IPS-NIHi7 (cell line): Measurements from ENCODE around the gene S100A1.
"Not testable (repeated sequence)": the region's sequence is repeated elsewhere in the genome, so short reads cannot be mapped to it uniquely, and the experiment has no call there.

ENCODE experiments used
- DNase-seq: peaks from one replicate; pipeline ENCODE4 v3.0.0; 2012; ENCODE audit warnings: mixed read lengths; ENCODE audit errors: extremely low spot score

The S100A1 gene

DNA sequence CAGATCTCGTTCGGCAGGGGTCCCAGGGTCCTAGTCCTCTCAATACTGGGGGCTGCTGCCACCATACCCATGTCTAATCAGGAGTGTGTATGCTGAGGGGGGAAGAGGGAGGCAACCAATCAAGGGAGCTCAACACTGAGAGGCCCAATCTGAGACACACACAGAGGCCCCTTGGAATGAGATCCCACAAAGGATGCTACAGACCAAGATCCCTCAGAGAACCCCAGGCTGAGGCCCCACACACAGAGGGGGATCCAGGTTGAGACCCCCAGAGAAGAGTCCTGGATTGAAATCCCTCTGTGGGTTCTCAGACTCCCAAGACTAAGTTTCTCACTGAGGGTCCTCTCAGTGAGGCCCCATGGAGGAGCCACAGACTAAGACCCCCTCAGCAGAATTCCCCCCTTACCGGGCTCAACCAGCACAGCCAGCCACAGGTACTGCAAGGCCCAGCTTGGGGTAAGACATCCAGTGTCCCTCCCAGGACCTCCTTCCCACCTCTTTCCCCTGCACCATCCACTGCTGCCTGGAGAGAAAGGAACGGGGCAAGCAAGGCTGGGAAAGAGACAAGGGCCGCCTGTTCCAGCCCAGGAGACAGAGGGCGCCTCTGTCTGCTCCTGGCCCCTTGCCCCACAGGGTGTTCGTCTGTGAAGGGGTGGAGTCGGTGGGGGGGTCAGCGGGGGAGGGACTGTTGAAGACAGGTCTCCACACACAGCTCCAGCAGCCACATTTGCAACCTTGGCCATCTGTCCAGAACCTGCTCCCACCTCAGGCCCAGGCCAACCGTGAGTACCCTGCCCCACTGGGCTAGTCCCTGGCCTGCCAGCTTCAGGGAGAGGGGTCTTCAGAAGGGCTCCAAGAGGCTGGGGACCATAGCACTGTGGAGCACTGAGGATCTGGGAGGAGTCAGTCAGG, at the start of gene S100A1:
Gene S100A1, plus strand, starts transcription at position 720 of the 912 bp plus-strand sequence. CDS start 2,088 bp downstream, outside the sequence.
- no peak for DNase-seq

DNA sequence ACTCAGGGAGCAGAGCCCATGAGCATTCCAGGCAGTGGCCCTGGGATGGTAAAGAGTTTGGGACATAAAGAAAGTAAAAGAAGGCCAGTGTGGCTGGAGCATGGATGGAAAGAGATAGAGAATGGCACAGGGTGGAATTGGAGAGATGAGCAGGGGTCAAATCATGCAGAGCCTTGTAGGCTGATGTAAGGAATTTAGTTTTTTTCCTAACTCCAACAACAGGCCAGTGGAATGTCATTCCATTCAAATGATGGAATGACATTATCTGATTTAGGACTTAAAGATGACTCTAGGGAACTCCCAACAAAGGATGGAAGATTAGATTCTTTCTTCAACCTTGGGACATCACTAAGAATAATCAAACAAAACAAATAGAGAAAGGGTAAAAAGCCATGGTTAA, 49.7 kb upstream of the S100A1 start:
- no peak for DNase-seq

DNA sequence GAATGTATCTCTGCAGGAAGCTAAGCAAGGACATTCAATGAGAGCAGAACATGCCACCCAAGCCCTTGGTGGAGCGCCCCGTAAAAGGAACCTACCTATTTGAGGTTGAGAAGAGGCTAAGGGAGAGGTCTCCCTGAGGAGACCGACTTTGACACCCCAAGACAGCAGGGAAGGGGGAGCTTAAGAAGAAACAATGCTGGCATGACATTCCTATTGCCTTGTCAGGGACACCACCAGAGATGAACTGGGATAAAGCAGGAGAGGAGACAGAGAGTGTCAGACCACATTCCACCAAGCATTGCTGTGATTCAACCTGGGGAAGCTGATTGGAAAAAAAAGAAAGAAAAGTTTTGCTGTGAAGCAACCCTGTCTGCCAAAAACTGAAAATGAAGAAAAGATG, 49.3 kb upstream of the S100A1 start:
- no peak for DNase-seq

DNA sequence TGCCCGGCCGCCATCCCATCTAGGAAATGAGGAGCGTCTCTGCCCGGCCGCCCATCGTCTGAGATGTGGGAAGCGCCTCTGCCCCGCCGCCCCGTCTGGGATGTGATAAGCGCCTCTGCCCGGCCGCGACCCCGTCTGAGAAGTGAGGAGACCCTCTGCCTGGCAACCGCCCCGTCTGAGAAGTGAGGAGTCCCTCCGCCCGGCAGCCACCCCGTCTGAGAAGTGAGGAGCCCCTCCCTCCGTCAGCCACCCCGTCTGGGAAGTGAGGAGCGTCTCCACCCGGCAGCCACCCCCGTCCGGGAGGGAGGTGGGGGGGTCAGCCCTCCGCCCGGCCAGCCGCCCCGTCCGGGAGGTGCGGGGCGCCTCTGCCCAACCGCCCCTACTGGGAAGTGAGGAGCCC, 45.4 kb upstream of the S100A1 start:
- DNase-seq: not testable (repeated sequence)

DNA sequence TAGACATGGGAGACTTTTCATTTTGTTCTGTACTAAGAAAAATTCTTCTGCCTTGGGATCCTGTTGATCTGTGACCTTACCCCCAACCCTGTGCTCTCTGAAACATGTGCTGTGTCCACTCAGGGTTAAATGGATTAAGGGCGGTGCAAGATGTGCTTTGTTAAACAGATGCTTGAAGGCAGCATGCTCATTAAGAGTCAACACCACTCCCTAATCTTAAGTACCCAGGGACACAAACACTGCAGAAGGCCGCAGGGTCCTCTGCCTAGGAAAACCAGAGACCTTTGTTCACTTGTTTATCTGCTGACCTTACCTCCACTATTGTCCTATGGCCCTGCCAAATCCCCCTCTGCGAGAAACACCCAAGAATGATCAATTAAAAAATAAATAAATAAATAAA, 44.7 kb upstream of the S100A1 start:
- DNase-seq: not testable (repeated sequence)

DNA sequence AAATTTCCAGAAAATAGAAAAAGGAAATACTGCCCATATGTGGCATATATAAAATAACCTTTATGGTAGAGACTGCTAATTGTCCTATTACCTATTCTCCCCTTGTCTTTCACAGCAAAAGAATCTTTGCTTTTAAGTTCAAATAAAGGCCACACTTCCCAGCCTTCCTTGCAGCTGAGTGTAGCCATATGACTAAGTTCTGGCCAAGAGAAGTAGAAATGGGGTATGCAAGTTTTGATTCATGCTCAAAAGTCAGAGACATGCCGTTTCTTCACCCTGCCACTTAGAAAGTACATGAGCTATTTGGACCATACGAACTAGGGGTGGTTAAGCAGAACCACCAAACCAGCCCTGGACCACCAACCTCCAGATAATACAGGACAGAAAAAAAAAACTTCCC, 44.3 kb upstream of the S100A1 start:
- no peak for DNase-seq

DNA sequence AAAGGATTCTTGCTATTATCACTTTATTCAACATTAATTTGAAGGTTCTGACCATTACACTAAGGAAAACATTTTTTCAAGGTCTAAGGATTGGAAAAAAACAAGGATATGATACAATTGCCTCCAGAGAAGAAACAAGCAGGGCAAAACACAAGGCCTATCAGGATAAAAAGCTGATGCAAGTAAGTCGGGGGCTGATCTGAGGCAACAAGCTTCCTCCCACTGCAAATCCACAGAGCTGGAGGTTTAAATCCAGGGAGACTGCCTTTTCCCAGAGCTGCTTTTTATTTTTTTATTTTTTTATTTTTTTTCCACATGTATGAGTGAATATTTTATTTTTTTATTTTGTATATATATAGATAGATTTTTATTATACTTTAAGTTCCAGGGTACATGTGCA, 43.2 kb upstream of the S100A1 start:
- no peak for DNase-seq

DNA sequence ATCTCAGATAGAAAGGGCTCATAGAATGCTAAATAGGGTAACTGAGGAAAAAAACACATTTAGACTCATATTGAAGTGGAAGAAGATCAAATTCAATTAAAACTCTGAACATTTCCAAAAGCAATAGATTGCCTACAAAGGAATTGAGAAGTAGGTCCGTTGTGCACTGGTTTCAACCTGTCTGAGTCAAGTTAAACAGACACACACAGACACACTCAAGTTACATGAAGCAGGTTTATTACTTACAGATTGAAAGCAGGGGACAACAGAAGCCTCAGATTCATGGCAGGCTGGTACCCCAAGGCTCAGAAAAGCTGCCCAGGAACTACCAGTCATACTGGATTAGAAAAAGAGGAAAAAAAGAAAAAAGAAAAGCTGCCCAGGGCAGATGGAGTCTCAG, 41.9 kb upstream of the S100A1 start:
- no peak for DNase-seq

DNA sequence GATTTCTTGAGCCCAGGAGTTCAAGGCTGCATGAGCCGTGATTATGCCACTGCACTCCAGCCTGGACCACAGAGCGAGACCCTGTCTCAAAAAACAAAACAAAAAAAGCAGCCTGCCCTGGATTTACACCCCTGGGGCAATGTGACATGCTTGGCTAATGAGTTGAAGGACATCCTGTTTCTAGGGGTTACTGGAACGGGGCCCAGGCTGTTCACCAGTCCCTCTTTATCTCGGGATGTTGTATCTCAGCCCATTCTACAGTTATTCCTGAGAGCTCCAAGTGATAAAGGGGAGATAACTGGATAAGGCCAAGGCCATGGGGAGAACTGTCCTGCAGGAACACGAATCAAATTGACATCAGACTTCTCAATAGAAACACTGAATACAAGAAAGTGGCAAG, 40.9 kb upstream of the S100A1 start:
- DNase-seq: no peak

DNA sequence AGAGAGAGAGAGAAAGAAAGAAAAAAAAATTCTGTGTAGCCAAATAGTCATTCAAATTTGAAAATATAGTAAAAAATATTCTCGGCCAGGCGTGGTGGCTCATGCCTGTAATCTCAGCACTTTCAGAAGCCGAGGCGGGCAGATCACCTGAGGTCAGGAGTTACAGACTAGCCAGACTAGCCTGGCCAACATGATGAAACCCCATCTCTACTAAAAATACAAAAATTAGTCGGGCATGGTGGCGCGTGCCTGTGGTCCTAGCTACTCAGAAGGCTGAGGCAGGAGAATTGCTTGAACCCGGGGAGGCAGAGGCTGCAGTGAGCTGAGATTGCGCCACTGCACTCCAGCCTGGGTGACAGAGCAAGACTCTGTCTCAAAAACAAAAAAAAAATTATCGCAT, 40.2 kb upstream of the S100A1 start:
- not testable (repeated sequence) for DNase-seq

DNA sequence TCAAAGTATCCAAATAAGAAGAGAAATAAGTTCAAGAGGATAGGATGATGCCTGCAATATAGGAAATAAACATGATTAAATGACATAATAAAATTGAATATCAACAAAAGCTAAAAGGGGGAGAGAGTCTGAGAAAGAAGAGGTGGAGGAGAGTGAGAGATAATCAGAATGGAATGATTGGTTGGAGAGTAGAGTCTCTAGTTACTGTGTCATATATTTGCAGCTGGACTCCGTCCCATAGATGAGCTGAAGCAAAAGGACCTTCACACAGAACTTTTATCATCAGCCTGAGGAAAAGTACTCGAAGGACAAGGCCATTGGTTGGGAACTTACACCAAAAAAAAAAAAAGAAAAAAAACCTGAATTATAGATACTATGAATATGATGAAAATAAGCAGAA, 39.8 kb upstream of the S100A1 start:
- DNase-seq: no peak

DNA sequence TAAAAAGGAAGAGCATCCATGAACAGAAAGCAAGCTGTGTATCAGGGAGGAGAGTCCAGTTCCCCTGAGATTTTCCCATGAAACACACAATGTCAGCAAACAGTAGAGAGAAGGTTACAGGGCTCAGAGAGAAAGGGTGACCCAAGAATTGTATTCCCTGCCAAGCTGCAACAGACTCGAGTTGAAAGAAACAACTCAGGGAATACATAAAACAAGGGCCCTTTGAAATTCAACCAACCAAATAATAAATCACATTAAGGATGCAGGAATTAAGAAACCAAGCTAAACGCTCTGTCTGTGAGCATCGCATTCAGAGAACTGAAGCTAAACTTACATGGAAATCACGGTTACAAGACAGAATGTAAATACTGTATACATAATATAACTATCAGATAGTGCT, 35.5 kb upstream of the S100A1 start:
- no peak for DNase-seq

DNA sequence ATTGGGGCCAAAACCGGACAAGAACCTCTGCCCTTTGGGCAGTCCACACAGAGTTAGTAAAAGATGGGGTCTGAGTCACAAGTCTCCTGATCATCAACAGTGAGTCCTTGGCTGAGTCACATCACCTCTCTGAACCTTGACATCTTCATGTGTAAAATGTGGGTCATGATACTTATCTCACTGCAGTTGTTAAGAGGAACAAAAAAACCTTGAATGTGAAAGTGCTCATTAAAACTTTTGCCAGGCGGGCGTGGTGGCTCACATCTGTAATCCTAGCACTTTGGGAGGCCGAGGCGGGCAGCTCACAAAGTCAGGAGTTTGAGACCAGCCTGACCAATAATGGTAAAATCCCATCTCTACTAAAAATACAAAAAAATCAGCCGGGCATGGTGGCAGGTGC, 31.0 kb upstream of the S100A1 start:
- no peak for DNase-seq

DNA sequence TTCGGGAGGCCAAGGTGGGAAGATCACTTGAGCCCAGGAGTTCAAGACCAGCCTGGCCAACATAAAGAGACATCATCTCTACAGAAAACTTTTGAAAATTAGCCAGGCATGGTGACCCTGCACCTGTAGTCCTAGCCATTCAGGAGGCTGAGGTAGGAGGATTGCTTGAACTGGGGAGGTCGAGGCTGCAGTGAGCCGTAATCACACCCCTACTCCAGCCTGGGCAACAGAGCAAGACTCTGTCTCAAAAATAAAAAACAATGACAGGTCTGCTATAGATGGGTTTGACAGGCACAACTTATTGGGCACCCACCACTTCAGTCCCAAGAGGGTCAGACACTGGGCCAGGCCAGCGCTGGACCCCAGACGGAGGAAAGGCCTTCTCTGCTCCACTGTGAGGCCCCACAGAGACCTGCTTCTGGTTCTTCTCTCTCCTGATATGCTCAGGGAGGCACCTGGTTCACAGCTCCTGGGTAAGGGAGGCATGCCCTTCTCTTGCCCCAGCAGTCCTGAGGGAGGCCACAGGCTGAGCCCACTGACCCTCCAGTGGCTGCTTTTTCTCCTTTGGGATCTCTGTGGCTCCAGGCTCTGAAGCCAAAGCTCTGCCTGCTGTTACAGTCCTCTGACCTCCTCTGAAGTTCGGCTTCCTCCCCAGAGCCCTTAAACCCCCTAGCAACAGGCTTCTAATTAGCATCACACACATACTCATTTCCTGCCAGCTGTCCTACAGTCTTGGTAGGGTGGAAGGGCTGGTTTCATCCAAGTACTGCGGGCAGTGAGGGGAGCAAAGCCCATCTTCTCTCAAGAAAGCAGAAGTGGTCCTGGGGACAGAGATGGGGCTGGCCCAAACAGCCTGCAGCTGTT, 29.7 kb upstream of the S100A1 start:
- peak; percentile 84 for DNase-seq

DNA sequence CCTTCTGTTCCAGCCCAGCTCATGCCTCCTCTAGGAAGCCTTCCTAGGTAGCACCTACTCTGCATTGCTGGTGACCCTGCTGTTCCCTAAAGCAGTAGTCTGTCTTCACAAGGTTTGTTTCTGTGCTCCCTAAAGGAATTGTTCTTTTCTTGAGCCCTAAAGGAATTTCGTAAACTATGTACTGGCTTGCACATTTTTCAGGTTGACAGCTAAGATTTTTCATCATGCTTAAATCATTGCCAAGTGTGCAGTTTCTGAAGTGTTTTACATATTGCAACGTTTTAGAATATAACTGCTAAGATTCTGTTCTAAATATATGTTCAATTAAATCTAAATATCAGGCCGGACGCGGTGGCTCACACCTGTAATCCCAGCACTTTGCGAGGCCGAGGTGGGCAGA, 28.4 kb upstream of the S100A1 start:
- no peak for DNase-seq

DNA sequence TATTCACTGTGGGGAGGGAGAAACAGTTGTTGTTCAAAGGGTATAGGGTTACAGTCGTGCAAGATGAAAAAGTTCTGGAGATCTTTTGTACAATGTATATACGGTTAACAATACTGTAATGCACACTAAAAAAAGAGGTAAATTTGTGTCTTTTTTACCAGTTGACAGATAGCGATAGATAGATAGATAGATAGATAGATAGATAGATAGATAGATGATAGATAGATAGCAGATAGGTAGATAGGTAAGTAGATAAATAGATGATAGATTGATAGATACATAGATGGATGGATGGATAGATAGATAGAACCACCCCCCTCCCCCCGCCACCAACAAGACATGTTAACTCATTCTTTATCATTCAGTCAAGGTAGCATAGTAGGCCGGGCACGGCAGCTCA, 25.5 kb upstream of the S100A1 start:
- no peak for DNase-seq

DNA sequence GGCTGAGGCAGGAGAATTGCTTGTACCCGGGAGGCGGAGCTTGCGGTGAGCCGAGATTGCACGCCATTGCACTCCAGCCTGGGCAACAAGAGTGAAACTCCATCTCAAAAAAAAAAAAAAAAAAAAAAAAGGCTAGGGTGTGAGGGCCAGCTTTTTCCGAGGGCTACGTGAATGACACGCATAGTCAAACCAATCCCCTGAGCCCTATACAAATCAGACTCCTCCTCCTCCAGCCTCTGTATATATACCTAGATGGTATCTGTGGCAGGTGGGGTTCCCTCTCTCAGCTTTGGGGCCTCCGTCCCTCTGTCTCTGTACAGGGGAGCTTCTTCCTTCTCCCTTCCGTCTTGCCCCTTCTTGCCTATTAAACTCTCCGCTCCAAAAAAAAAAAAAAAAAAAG, 22.0 kb upstream of the S100A1 start:
- DNase-seq: no peak

DNA sequence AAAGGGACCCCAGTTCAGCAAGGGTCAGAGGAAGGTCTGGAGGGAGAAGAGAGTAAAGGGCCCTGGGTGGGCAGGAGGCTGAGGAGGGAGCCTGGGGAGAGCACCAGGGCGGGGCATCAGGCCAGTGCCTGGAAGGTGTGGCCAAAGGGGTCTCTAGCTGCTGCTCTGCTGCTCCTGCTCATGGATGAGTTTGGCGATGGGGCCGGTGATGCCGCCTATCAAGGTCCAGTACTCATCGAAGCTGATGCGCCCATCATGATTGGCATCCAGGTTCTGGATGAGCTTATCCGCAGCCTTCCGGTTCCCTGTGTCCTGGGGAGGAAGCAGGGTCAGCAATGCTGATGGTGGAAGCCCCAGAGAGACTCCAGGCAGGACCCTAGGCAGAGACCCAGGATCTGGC, 20.9 kb upstream of the S100A1 start:
- no peak for DNase-seq

DNA sequence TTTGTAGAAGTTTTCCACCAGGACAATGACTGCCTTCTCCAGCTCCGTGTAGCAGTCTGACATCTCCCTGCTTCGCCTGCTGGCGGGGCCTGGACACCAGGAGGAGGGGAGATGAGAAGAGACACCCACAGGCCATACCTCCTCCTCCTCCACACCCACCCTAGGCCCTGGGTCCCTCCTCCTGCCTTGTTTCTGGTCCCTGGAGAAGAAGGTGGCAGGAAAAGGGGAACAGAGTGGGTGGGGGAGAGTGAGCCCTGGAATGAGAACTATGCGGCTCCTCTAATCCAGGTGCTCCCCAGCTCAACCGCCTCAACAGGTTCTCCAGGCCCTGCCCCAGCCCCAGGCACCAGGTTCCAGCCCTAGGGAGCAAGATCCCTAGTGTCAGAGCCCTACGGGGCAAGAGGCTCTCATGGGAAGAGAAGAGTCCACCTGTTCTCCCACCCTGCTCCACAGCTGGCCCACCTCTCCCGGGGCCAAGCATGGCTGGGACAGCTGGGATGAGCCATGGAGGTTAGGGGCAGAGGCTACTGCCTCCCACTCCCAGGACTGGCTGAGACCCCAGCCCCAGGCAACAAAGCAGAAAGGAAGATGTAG, 20.0 kb upstream of the S100A1 start:
- DNase-seq: no peak

DNA sequence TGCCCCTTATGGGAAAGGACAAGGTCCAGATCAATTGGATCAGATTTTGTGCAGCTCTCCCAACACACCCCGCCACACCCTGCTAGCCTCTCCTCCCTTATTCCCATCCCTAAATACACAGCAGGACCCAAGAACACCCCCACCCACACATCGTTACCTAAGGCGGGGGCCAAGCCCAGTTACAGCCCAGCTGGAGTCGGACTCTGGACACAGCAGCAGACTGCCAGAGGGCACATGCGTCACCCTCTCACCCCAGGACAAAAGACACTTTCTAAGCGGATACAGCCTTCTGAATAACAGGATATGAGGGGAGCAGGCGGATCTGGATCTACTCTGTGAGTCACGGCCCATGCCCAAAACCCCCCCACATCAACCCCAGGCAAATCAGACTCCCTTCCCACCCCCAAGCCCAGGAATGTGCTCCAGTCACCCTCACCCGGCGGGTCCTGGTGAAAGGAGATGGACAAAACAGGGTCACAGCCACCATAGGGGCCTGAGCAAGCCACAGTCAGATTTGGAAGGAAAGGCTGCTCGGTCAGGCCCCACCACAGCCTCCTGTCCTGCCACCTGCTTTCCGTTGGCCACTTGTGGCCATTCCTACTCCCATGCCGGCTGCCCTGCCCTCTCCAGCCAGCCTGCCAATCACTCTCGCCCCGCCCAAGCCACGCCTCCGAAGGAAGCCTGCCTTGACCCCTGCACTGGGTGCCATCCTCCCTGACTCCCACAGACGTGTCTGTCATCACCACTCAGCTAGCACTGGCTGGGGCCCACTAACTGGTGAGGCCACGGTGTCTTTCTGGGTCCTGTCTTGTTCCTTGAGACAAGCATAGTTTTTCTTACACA, 19.3 kb upstream of the S100A1 start:
- DNase-seq: peak; percentile 89

DNA sequence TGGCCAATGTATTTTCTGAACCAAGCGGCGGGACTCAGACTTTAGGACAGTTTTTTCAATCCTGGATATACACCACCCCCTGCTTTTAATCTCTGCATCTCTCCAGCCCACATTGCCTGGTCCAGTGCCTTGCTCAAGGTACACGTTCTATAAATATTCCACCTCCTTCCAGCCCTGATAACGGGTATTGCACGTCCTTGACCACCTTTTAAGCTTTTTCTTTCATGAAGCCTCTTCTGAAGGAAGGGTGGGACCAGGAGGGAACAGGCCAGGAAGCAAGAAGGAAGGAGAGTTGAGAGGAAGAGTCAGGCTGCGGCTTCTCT, 18.7 kb upstream of the S100A1 start:
- no peak for DNase-seq

DNA sequence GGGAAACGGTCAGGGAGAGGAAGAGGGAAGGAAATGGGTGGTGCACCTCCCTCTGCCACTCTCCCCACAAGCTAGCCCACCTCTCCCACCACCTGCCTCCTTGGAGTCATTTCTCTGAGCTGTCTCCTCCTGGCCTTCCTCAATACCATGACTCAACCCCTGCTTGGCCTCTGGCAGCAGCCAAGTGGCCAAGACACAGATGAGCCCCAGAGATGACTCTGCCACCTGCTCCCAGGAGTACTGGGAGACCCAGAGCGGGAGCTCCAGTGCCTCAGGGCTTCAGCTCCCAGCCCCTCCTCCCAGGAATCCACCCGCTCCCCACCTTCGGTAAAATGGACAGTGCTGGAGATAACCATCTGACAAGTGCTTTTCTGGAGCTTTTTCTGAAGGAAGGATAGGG, 17.9 kb upstream of the S100A1 start:
- no peak for DNase-seq
